GM21423 (cell line): ENCODE measurements around the gene HTT.

ENCODE experiments used
- ATAC-seq: cut with Tn5 transposase; IDR thresholded peaks from one replicate; pipeline ENCODE4 v1.9.1; 2021; ENCODE audit warnings: mild to moderate bottlenecking, moderate library complexity; ENCODE audit not compliant: unreplicated experiment

Gene HTT

GRCh38 chr4:3197366-3198105 is 123.1 kb downstream of the HTT start:
- ATAC-seq = no peak

- ATAC-seq = no peak
Observed at GRCh38 chr4:3198906-3199305, 124.4 kb downstream of the HTT start.

GRCh38 chr4:3199653-3200422 is 125.4 kb downstream of the HTT start:
- no peak for ATAC-seq

GRCh38 chr4:3200423-3201090 is 126.1 kb downstream of the HTT start:
- ATAC-seq = no peak

- ATAC-seq = peak; percentile 68
Observed at GRCh38 chr4:3201718-3202702, 127.5 kb downstream of the HTT start.

- ATAC-seq = no peak
Observed at GRCh38 chr4:3202836-3203820, 128.6 kb downstream of the HTT start.

- no peak for ATAC-seq
Observed at GRCh38 chr4:3203971-3204431, 129.5 kb downstream of the HTT start.

GRCh38 chr4:3205995-3206394 is 131.5 kb downstream of the HTT start:
- no peak for ATAC-seq

GRCh38 chr4:3206439-3207100 is 132.1 kb downstream of the HTT start:
- ATAC-seq = no peak

- ATAC-seq = no peak
Observed at GRCh38 chr4:3207531-3208037, 133.1 kb downstream of the HTT start.

- no peak for ATAC-seq
Observed at GRCh38 chr4:3208826-3209225, 134.3 kb downstream of the HTT start.

GRCh38 chr4:3209551-3210325 is 135.3 kb downstream of the HTT start:
- no peak for ATAC-seq

GRCh38 chr4:3210467-3210866 is 136.0 kb downstream of the HTT start:
- ATAC-seq = no peak

GRCh38 chr4:3211866-3212265 is 137.4 kb downstream of the HTT start:
- ATAC-seq = no peak

GRCh38 chr4:3212391-3213105 is 138.1 kb downstream of the HTT start:
- no peak for ATAC-seq

GRCh38 chr4:3213106-3213425 is 138.6 kb downstream of the HTT start:
- ATAC-seq = no peak

- ATAC-seq = no peak
Observed at GRCh38 chr4:3213661-3214250, 139.3 kb downstream of the HTT start.
